AG08395 (cell line): ENCODE data around the gene UTP20.

Source experiments
- DNase-seq: peaks from one replicate; pipeline ENCODE4 v3.0.0; 2012; ENCODE audit warnings: mixed read lengths, low spot score

Gene UTP20

DNA sequence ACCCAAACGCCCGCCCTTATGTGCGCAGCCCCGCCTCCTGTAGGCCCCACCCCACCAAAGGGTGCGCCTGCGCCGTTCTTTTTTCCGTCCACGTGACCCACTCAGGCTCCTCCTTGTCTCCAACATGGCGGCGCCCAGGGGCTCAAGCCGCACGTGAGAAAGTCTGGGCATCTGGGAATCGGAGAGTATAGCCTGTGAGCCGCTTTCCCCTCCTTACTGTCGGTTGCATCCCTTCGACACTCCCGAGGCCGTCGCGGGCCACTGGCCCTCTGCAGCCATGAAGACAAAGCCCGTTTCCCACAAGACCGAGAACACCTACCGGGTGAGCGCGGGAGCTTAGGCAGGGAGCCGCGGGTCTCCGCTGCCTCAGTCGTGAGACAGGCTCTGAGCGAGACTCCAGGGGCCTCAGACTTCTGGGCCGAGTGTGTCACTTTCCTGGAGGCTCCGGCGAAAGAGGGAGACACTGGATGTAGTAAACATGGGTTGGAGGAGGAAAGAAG lies at the start of gene UTP20:
UTP20 (plus strand) TSS at position 100 of the 500 bp plus-strand sequence; CDS start at position 278, 178 bp downstream.
- DNase-seq = peak; percentile 98

DNA sequence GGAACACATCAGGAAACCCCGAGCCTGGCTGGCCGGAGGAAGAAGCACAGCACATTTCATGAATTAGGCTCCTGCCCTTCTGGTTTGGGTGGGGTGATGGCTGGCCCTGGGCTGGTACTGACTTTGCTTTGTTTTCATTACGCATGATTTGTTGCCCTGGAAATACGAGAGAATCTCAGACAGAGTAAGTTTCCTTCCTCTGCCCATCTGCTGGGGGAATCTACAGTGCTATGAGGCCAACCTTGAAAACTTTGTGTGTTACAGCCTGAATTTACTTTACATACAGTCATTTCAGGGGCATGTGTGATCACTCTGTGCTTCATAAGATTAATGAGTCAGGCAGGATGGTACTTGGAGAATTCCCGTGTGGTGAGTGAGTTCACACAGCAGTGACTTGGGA lies 49.4 kb upstream of the UTP20 start:
- peak; percentile 67 for DNase-seq

DNA sequence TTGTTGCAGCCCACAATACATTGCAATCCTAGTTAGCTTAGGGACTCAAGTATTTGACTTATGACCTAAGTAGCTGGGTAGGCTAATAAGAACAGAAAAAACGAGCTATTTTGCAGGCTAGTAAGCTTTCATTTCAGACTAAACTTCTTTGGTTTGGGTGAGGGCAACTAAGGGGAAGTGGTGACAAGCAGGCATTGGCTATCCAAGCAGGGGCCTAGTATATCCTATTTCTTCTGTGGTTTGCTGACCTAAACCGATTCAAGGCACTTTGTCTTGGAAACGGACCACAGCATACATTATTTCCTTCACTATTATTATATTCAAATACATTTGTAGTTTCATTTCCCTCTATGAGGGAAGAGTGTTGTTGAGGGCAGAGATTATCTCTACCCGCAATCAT lies 48.3 kb upstream of the UTP20 start:
- DNase-seq = no peak

DNA sequence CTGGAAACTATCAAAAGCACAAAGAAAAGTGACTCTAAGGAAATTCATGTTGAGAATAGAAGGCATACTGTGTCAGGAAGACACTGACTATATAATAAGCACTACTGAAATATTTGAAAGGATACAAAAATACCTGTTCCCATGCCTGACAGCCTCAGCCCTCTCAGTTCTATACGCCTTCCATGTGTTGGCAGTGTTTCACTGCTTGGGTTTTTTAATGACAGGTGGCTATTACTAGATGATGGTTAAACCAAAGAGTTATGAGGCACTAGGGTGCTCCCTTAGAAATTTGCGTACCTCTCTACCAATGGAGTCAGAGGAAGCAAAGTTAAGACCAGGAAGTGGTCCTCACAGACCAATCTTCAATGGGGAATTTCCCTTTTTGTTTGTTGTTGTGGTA lies 44.2 kb upstream of the UTP20 start:
- DNase-seq = no peak

DNA sequence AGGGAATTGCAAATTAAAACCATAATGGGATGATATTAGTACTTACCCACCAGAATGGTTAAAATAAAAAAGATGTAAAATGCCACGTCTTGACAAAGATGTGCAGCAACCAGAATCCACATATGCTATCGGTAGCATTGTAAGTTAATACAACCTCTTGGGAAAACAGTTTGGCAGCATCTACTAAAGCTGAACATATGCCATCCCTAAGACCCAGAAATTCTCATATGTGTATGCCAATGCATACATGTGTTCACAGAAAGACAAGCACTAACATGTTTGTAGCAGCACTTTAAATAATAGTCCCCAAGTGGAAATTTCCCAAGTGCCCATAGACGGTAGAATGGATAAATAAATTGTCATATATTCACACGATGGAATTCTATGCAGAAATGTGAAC lies 41.6 kb upstream of the UTP20 start:
- no peak for DNase-seq

DNA sequence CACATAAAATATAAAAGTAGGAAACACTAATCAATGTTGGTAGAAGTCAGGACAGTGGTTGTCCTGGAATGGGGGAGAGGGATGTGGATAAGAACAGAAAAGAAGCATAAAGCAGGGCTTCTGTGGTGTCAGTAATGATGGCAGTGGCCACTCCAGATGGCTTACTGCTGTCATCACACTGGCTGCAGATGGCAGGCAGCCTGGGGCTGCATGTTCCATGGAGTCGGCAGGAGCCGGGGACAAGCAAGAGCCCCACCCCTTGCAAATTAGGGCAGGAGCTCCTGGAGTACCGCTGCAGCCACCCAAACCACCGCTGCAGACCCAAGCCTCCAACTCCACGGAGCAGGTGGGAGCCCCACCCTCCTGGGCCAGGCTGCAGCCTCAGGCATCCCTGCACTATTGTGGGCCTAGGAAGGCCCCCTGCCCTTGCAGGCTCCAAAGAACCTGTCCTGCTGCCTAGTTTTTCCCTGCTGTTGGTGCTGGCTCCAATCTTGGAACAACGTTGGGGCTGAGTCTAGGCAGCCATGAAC lies 41.0 kb upstream of the UTP20 start:
- DNase-seq = no peak

DNA sequence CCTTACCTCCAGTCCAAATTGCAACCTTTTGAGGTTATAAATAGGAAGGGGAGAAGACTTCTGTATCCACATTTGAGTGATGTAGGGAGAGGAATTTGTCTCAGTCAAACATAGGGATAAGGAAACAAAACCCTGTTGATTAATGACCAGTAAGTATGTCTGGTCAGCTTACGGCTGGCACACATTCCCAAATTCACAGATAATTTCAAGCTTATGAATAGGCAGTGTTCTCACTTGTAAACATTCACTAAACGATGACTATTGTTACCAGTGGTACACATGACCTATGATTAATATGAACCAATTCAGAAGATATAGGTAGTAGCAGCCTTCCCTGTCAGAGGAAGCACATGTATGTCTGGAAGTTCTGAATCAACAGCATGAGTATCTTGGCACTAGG lies 36.8 kb upstream of the UTP20 start:
- DNase-seq = no peak

DNA sequence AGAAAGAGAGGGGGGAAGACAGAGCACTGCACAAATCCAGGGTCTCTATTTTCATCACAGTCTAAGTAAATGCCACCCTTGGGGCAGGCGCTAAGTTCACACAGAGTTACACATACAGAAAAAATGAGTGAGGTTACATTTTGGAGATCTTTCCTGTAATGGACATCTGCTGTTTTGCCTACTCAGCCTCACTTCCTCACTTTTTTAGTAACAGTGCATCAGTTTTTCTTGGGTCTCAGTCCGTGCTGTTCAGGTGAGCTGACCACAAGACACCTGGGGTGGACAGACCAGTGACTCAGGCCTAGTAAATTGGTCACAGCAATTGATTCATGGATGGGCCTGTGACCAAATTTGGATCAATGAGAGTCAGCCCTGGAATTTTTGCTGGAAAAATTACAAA lies 36.3 kb upstream of the UTP20 start:
- no peak for DNase-seq

DNA sequence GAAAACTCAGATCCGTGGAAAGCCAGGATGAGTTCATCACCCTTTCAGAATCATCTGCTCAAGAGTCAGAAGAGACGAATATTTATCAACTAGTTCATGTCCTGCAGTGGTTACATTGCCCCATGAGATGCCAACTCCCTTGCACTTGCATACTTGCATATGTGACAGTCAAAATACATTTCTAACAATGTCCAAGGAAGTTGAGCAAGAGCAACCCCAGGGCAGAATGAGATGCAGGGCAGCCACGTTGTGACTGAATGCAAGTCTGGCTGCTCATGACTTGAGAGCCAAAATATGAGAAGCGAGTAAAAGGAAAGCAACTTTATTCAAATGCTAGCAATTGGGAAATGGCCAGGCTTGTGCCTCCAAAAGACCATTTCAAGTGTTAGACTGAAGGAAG lies 23.6 kb upstream of the UTP20 start:
- DNase-seq = no peak

DNA sequence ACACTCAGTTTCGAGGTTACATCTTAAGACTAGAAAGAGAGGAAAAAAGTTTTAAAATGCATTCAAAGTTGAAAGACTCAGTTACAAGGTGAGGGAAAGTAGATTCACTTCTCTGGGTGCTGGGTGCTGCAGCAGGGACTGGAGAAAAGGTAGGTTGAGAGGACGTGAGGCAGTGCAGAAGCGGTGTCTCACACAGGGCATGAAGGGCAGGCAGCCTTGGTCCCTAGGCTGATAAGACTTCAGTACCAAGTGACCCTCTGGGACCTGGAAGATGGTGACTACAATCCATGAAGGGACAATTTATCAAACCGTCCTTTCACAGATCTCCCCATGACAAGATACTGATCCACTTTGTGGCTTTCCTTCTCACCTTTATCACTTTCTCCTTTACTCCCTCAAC lies 22.5 kb upstream of the UTP20 start:
- DNase-seq = no peak

DNA sequence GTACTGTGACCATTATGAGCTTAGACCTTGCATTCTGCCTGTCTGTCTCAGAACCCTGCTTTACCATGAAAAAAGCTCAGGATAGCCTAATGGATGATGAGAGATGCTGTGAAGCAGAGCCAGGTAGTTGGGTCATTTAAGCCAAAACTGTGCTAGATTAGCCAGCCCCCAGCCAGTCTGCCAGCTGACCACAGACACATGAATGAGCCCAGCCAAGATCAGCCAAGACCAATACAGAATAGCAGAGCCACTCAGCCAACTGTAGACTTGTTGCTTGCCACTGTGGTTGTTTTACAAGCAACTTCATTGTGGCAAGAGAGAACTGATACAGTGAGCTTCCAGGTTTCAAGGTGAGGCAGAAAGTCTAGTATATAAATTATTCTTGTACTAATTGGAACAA lies 12.8 kb upstream of the UTP20 start:
- DNase-seq = no peak

DNA sequence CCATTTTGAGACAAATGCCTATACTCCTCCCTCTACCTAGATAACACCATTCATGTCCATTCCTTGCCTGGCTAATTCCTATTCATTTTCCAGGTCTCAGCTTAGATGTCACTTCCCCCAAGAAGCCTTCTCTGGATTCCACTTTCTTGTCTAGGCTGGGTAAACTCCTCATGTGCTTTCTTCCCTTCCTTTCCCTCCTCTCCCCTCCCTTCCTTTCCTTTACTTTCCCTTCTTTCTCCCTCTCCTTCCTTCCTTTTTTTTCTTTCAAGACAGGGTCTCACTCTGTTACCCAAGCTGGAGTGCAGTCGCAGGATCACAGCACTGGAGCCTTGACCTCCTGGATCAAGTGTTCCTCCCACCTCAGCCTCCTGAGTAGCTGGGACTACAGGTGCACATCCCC lies 3.5 kb upstream of the UTP20 start:
- no peak for DNase-seq

DNA sequence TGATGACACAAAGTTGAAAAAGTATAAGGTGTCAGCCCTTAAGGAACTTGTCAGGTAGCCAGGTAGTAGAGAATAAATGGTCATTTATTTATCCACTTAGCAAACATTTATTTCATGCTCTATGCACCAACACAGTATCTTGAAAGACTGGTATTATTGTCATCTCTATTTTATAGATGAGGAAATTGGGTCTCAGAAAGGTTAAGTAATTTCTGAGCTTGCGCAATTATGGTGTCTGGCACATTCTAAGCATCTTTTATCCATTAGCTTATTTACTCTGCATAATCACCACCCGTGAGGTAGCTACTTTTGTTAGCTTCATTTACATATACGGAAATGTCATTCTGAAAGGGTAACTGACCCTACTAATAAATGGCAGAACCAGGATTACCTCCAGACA lies 2.5 kb upstream of the UTP20 start:
- no peak for DNase-seq

DNA sequence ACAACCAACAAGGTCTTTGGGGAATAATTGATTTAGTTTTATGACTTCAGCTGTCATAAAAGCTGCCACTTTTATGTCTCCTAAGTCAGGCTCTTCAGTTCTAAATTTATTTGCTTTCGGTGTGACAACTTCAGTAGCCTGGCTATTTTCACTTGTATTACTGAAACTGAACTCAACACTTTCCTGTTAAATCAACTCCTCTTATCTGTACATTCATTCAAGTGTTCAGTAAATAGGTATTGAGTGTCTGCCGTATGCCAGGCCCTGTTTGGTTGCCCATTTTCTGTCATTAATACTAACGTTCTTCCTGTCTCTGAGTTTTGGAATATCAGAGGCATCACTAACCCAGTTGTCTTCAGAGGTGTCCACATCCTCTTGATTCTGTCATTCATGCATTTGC lies 7.5 kb downstream of the UTP20 start:
- DNase-seq = no peak

DNA sequence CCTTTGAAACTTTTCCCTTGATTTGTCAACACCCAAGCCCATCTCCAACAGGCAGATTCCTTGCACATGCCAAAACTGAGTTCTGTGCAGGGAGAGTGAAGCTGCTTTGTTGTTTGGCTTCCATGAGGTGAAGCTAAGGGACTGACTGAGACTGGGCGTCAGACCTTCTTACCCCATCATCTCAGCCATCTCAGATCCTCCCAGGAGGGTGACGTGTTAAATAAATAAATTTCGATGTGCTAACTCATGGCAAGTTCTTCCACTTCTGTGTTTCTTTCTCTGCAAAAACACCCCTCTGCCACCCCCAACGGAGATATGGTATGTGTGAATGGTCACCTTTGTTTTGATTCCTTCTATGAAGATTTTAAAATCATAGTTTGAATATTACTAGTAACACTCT lies 17.8 kb downstream of the UTP20 start:
- DNase-seq = no peak

DNA sequence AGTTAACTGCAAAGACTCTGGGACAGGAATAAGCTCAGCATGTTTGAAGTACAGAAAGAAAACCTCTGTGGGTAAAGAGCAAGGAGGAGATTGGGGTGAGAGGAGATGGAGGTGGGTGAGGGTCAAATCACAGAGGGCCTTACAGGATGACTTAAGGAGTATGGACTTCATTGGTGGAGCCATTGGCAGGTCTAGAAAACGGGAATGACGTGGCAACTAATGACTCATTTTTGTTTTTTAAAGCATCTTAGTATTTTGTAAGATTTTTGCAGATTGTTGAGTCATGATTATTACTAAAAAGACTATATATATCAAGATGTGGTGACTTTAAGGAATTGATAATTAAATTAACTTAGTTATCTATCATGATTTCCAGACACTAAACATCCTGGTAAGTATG lies 18.5 kb downstream of the UTP20 start:
- peak; percentile 17 for DNase-seq

DNA sequence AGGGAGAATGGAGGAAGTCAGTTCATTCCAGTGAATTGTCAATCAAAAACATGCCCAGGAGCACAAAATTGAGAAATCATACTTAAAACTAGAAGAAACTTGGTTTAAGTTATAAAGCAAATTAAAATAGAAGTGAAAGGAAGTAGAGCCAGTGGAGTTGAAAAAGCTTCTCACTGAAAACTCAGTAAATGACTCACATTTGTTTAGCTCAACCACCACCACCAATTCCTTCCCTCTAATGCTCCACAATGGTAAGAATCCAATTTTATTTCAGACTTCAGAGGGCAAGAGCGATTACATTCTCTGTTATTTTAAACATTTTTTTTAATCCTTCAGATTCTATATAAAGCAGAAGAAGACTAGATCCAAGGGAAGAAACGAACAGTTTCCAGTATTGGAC lies 19.4 kb downstream of the UTP20 start:
- no peak for DNase-seq

DNA sequence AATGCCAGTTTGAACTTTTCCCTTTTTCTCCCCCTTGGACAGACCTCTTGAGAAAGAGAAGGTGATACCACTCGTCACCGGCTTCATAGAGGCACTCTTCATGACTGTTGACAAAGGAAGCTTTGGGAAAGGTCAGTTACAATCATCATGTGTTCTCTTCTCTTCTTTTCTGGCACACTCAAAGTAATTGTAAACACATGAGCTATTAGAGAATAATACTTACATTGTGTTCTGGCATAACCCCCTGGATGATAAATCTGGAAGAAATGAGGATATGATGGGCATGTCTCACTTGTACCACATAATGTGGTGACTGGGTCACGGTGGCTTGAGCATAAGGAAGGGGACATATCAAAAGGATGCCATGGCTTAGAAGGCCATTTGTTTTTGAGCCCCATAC lies 20.0 kb downstream of the UTP20 start:
- DNase-seq = no peak

DNA sequence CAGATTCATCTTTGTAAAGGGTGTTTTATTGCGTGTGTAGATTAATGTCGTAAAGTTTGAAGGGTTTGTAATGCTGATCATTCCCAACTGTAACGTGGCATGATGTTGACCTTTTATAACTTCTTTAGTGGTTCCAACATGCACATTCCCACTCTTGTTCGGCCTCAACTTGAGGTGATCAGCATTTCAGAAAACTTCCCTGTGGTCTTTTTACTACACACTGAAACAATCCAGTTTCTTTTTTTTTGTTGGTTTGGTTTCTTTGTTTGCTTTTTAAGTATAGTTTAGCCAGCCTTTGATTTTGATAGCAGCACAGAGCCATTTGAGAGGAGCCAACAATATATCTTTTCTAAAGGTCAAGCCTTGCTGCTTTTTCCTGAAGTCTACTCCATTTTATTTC lies 22.8 kb downstream of the UTP20 start:
- no peak for DNase-seq

DNA sequence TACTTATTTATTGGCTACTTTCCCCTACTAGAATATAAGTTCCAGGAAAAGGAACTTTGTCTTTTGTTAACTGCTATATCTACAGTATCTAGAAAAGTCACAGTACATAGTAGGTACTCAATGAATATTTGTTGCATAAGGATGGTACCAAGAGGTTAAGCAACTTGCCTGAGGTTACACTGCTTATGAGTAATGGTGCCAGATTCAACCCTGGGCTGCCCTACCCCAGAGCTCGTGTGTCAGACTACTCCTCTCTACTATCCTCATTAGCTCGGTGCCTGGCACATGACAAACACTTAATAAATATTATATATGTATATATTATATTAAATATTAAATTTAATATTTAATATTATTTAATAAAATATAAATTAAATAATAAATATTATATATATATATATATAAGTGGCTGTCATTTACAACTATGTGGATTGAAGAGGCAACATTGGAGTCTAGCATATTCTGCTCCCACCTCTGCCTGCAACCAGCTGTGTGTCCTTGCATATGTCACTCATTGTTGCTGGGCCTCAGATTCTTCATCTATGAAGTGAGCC lies 25.4 kb downstream of the UTP20 start:
- no peak for DNase-seq

DNA sequence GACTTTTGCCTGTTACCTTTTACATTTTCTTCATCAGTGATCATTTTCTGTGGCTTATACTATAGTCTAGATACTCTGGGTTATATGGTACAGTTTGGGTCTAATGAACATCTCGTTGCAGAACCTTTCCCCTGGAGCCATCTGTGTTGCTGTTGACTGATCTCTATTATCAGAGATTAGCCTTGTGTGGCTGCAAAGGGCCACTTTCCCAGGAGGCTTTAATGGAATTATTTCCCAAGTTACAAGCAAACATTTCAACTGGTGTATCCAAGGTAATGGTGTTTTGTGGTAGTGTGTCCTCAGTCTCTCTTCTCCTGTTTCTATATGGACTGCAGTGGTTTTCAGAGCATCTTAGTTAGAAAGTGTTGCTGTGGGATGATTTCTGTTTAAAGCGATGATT lies 25.9 kb downstream of the UTP20 start:
- DNase-seq = no peak

DNA sequence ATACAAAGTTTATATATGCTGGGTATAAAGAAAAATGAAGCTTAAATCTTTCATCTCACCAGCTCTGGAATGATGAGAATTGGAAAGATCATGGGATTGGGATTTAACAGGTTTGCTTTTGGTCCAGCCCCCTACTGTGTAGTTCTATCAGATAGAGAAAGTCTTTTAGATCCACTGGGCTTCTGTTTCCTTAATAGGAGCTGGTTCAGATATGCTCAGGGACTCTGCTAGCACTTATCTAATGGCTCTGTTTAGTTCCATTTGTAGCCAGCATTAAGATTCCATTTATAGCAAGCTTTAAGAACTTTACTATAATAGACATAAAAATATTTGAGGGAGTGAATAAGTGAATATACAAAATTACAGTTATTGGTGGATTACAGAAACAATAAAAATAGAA lies 42.6 kb downstream of the UTP20 start:
- no peak for DNase-seq

DNA sequence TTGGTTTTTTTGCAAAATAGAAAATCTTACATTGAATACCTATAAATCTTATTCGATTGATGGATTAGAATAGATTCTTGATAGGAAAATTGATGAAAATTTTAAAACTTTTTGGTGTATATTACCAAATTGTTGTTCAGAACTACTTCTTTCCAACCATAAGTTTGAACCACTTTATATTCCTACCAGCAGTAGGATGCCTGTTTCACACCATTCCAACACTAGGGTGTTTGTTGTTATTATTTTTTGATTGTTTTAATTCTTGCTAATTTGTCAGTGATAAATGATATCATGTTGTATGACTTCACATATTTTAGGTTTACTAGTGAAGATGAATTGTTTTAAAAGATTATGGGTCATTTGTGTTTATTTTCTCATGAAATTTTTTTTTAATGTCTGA lies 43.4 kb downstream of the UTP20 start:
- no peak for DNase-seq

DNA sequence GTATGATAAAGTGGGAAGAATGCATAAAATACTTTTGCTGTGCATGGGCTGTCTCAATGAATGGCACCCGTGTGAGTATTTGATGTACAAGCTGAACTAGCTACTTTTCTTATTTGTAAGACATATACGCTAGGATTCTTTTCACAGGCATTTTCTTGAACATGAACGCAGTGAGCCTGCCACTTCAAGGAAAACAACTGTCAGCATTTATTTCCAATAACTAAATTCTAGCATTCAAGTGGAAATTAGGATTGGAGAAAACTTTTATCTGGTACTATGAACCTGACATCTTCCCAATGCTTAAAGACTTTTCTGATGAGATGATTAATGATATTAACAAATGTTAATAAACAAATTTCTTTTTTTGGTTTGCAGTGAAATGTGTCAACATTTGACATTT lies 45.7 kb downstream of the UTP20 start:
- DNase-seq = no peak

DNA sequence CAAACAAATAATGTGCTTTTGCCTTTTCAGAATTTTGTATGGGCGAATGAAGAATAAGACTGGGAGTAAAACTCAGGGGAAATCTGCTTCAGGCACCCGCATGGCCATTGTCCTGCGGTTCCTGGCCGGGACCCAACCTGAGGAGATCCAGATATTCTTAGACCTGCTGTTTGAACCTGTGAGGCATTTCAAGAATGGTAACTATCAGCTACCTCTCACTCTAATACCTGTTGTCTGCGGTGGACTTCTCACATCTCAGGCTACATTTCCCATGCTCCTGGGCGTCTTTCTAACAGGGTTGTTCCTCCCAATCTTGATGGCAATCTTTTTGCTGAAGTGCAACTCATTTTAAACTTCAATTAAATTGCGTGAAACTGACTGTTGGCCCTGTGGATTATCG lies 47.1 kb downstream of the UTP20 start:
- DNase-seq = no peak
